Neural cell (in vitro differentiated cells): ENCODE measurements around the gene DENND4C. TPM values are rescaled to one million over a fixed set of nuclear protein-coding genes. Genes with fewer than 3 reads are reported as not detected.

Experiments used
- H2AFZ ChIP-seq: fragments of 200-600, 300-800 bp; sonication (generic), shearing (Covaris generic); 2 replicates; pipeline ENCODE4 v1.6.0; 2014; ENCODE audit warnings: low read depth, mild to moderate bottlenecking, antibody characterized with exemption, low read length, moderate library complexity
- H3F3A ChIP-seq: fragments of 200-600 bp; shearing (Covaris generic); 2 replicates; pipeline ENCODE4 v1.6.1; 2016; ENCODE audit warnings: mild to moderate bottlenecking, moderate library complexity, mixed read lengths, antibody characterized with exemption, low read length; ENCODE audit not compliant: insufficient read depth, poor library complexity, severe bottlenecking
- H3K27ac ChIP-seq: fragments of 200-600, 300-800 bp; sonication (generic), shearing (Covaris generic); 2 replicates; pipeline ENCODE4 v1.5.1; 2014; ENCODE audit warnings: mild to moderate bottlenecking, low read length, moderate library complexity
- H3K27me3 ChIP-seq: fragments of 300-800, 200-600 bp; sonication (generic), shearing (Covaris generic); 2 replicates; pipeline ENCODE4 v1.6.0; 2014; ENCODE audit warnings: mild to moderate bottlenecking, low read depth, low read length, moderate library complexity; ENCODE audit not compliant: insufficient read depth
- H3K36me3 ChIP-seq: fragments of 300-800, 200-600 bp; sonication (generic), shearing (Covaris generic); 2 replicates; pipeline ENCODE4 v1.5.1; 2014; ENCODE audit warnings: mild to moderate bottlenecking, antibody characterized with exemption, low read length, moderate library complexity; ENCODE audit not compliant: insufficient read depth
- H3K4me2 ChIP-seq: fragments of 300-800, 200-600 bp; sonication (generic), shearing (Covaris generic); 2 replicates; pipeline ENCODE4 v1.6.0; 2014; ENCODE audit warnings: mild to moderate bottlenecking, low read length
- H3K4me3 ChIP-seq: fragments of 300-800, 200-600 bp; sonication (generic), shearing (Covaris generic); 2 replicates; pipeline ENCODE4 v1.5.1; 2014; ENCODE audit warnings: mild to moderate bottlenecking, low read length, moderate library complexity
- H3K79me2 ChIP-seq: fragments of 200-600 bp; shearing (Covaris generic); replicated peaks from 2 replicates; pipeline ENCODE4 v1.6.0; 2014; ENCODE audit warnings: mild to moderate bottlenecking, low read length, moderate library complexity; ENCODE audit not compliant: insufficient read depth
- H3K9ac ChIP-seq: fragments of 300-800, 200-600 bp; sonication (generic), shearing (Covaris generic); 2 replicates; pipeline ENCODE4 v1.6.1; 2016; ENCODE audit warnings: mild to moderate bottlenecking, low read length, mixed read lengths
- H3K9me2 ChIP-seq: fragments of 200-600 bp; shearing (Covaris generic); 2 replicates; pipeline ENCODE4 v1.6.1; 2016; ENCODE audit warnings: mild to moderate bottlenecking, low read length, mixed read lengths; ENCODE audit not compliant: insufficient read depth
- H3K9me3 ChIP-seq: fragments of 200-600, 300-800 bp; sonication (generic), shearing (Covaris generic); 2 replicates; pipeline ENCODE4 v1.6.1; 2016; ENCODE audit warnings: mild to moderate bottlenecking, mixed run types, low read length, moderate library complexity, mixed read lengths
- H4K20me1 ChIP-seq: fragments of 200-600 bp; shearing (Covaris generic); 2 replicates; pipeline ENCODE4 v1.6.1; 2016; ENCODE audit warnings: mild to moderate bottlenecking, mixed run types; ENCODE audit not compliant: insufficient read depth
- EP300 ChIP-seq: fragments of 450-650 bp; conservative IDR thresholded peaks from 2 replicates; pipeline ENCODE4 v1.6.1; 2014; ENCODE audit warnings: antibody characterized with exemption, mild to moderate bottlenecking, moderate library complexity; ENCODE audit not compliant: poor library complexity, severe bottlenecking
- EZH2 ChIP-seq: fragments of 200-600, 300-800 bp; shearing (Covaris generic), sonication (generic); IDR thresholded peaks from 2 replicates; pipeline ENCODE4 v1.6.1; 2014; ENCODE audit warnings: antibody characterized with exemption, low read length, borderline replicate concordance, mild to moderate bottlenecking; ENCODE audit not compliant: insufficient read depth, poor library complexity, severe bottlenecking
- MXI1 ChIP-seq: fragments of 450-650 bp; conservative IDR thresholded peaks from 2 replicates; pipeline ENCODE4 v1.6.1; 2014; ENCODE audit warnings: antibody characterized with exemption, mild to moderate bottlenecking; ENCODE audit not compliant: poor library complexity, severe bottlenecking
- POLR2AphosphoS5 ChIP-seq: IDR thresholded peaks from 2 replicates; pipeline ENCODE4 v1.6.1; 2012
- RAD21 ChIP-seq: fragments of 450-650 bp; conservative IDR thresholded peaks from 2 replicates; pipeline ENCODE4 v1.6.1; 2014; ENCODE audit warnings: antibody characterized with exemption, mild to moderate bottlenecking, moderate library complexity
- REST ChIP-seq: IDR thresholded peaks from 2 replicates; pipeline ENCODE4 v1.6.1; 2012; ENCODE audit warnings: borderline replicate concordance
- SMC3 ChIP-seq: fragments of 450-650 bp; conservative IDR thresholded peaks from 2 replicates; pipeline ENCODE4 v1.6.1; 2014; ENCODE audit warnings: antibody characterized with exemption, mild to moderate bottlenecking, moderate library complexity; ENCODE audit not compliant: poor library complexity
- TAF1 ChIP-seq: IDR thresholded peaks from 2 replicates; pipeline ENCODE4 v1.6.1; 2012; ENCODE audit warnings: low read depth
- polyA plus RNA-seq: library from polyadenylated mRNA; depleted of rRNA; stranded (reverse); fragments of >200 nt; gene quantifications from 2 replicates; pipeline ENCODE4 v1.2.3, GENCODE V29; 2014
- TF ChIP-seq, protein P1 (sequence below): fragments of 450-650 bp; IDR thresholded peaks from 2 replicates; pipeline ENCODE4 v1.5.1; 2014; ENCODE audit warnings: antibody characterized with exemption, mild to moderate bottlenecking, moderate library complexity; ENCODE audit not compliant: poor library complexity, severe bottlenecking

The DENND4C gene
- polyA plus RNA-seq, 1 donor from 2014 or later, result 51.8 TPM

- Histone ChIP-seq H3K36me3 (no peaks in the 10 kb centered on the region), H3K79me2 (peaks cover 14% of the 10 kb centered on the region), H2AFZ (no peak overlapping the region), H3K9me3 (no peaks in the 10 kb centered on the region), H3K27ac (no peak overlapping the region), H3K9ac (no peak overlapping the region), H3K9me2 (no peaks in the 10 kb centered on the region), H3F3A (no peaks in the 10 kb centered on the region), H3K27me3 (no peaks in the 10 kb centered on the region), H3K4me3 (no peak overlapping the region), H4K20me1 (no peaks in the 10 kb centered on the region), H3K4me2 (no peak overlapping the region)
- TF ChIP-seq TAF1 (no peak), RAD21 (no peak), POLR2AphosphoS5 (no peak), EP300 (no peak), EZH2 (no peak), SMC3 (no peak), MXI1 (no peak), REST (no peak)
- TF ChIP-seq, protein P1, sequence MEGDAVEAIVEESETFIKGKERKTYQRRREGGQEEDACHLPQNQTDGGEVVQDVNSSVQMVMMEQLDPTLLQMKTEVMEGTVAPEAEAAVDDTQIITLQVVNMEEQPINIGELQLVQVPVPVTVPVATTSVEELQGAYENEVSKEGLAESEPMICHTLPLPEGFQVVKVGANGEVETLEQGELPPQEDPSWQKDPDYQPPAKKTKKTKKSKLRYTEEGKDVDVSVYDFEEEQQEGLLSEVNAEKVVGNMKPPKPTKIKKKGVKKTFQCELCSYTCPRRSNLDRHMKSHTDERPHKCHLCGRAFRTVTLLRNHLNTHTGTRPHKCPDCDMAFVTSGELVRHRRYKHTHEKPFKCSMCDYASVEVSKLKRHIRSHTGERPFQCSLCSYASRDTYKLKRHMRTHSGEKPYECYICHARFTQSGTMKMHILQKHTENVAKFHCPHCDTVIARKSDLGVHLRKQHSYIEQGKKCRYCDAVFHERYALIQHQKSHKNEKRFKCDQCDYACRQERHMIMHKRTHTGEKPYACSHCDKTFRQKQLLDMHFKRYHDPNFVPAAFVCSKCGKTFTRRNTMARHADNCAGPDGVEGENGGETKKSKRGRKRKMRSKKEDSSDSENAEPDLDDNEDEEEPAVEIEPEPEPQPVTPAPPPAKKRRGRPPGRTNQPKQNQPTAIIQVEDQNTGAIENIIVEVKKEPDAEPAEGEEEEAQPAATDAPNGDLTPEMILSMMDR, result no peak
These were observed 56.2 kb downstream of the DENND4C start for GRCh38 chr9:19286634-19287188.

DNA sequence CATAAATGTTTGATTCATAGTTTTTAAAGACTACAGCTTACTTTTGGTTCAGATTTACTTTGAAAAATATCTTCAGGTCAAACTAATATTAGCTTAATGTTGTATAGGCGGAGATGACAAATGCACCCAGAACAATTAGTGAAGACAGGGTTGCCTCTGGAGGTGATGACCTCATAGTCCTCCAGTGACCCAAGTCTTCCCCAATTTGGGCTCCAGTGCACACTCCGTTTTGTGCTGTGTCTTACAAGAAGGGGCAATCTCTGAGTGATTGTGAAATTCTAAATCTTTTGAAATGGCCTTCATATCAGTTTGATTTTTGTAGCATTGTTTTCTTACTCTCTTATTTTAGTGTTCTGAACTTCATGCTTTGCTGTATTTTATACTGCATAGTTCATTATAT, 57.6 kb downstream of the DENND4C start:
- no peaks in the 10 kb centered on the region for H3K9me3 ChIP-seq
- no peaks in the 10 kb centered on the region for H3K9me2 ChIP-seq
- H4K20me1 ChIP-seq, result no peaks in the 10 kb centered on the region
- H3K27me3 ChIP-seq, result no peaks in the 10 kb centered on the region
- TF ChIP-seq MXI1 (no peak), EZH2 (no peak), POLR2AphosphoS5 (no peak), REST (no peak)
- TF ChIP-seq, protein P1, result no peak
- H2AFZ ChIP-seq, result no peak overlapping the region
- H3K27ac ChIP-seq, result no peak overlapping the region
- no peaks in the 10 kb centered on the region for H3F3A ChIP-seq
- no peak overlapping the region for H3K9ac ChIP-seq
- no peak overlapping the region for H3K4me3 ChIP-seq
- no peak overlapping the region for H3K4me2 ChIP-seq
- no peaks in the 10 kb centered on the region for H3K36me3 ChIP-seq
- H3K79me2 ChIP-seq, result peaks cover 14% of the 10 kb centered on the region
